HG02763 (cell line): ENCODE measurements around the gene PCNX3.

Experiments
- ATAC-seq: cut with Tn5 transposase; IDR thresholded peaks from one replicate; pipeline ENCODE4 v1.9.1; 2021; ENCODE audit warnings: mild to moderate bottlenecking, moderate library complexity; ENCODE audit not compliant: unreplicated experiment

Gene PCNX3

DNA sequence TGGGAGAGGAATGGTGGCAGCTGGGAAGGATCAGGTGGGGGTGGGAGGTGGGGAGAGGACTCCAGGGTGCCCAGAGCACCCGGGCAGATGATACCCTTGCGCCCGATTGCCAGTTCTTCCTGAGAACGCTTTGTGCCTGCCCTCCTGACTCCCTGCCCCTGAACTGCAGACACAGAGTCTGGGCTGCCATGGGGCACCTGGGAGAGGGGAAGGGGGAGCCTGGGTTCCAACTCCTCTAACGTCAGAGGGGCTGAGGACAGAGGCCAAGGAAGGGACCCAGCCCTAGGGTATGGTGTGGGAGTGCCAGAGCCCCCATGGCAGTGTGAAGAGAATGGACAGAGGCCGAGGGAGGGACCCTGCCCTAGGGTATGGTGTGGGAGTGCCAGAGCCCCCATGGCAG is 19.1 kb upstream of the PCNX3 start:
- no peak for ATAC-seq

DNA sequence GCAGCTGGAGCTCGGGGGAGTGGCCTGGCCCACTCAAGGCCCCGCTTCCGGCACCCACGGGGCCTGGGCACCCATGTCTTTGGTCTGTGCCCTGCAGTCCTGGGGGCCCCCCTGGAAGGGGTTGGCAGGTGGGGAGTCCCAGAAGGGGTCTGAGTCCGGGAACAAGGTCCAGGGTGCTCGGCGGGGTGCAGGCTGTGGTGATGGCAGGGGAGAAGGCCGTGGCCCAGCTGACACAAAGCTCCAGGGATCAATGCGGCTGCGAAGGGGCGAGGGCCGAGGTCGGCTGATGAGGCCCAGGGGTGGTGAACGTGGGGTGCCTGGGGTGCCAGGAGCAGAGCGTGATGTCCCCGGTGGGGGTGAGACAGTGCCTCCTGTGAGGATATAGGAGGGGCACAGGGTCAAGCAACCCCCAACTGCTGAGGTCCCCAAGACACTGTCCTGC is 17.3 kb upstream of the PCNX3 start:
- no peak for ATAC-seq

GRCh38 chr11:65599216-65599954 is 16.2 kb upstream of the PCNX3 start:
- no peak for ATAC-seq

- ATAC-seq: no peak
These were observed 15.7 kb upstream of the PCNX3 start for GRCh38 chr11:65599955-65600246.

DNA sequence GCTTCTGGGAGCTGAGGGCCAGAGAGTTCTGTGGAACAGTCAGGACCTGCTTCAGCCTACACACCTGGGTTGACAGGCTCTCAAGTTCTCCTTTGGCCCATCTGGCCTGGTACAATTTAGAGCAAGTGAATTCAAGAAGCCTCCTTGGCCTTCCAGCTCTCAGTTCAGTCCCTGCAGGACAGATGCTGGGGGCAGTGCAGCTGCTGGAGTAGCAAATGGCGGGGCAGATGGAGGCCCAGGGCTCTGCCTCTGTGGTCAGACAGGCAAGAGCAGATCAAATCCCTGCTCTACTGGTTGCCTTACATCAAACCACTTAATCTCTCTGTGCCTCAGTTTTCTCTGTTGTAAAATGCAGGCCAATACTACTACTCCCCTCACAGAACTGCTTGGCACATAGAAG is 11.3 kb upstream of the PCNX3 start:
- no peak for ATAC-seq

DNA sequence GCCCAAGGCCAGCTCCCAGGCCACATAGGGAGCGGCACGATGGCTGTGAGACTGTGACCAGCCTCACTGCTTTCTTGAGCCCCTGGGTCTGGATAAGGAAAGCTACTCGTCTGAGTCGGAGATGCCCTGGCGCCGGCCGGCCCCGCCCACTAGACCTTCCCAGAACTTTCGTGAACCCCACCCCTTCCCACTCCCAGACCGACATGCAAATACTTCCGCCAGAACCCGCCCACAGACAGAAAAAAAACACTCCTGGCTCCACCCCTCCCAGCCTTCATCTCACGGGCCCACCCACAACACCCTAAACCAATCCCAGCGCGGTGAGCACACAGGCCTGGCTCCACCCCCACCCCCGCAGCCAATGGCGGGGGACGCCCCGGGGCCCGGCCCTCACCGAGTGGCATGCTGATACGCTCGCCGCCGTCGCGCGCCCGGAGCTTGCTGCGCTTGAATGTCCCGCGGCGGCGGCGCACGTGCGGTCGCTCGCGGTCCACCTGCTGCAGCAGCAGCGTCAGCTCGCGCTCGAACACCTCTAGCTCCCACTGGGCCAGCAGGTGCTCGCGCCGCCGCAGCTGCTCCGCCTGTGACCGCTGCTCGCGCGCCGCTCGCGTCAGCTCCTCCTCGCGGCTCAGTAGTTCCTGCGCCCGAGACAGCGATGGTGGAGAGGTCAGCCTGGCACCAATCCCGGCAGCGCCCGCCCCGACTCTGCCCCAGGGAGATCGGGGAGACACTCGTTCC is 8.5 kb upstream of the PCNX3 start:
- no peak for ATAC-seq

DNA sequence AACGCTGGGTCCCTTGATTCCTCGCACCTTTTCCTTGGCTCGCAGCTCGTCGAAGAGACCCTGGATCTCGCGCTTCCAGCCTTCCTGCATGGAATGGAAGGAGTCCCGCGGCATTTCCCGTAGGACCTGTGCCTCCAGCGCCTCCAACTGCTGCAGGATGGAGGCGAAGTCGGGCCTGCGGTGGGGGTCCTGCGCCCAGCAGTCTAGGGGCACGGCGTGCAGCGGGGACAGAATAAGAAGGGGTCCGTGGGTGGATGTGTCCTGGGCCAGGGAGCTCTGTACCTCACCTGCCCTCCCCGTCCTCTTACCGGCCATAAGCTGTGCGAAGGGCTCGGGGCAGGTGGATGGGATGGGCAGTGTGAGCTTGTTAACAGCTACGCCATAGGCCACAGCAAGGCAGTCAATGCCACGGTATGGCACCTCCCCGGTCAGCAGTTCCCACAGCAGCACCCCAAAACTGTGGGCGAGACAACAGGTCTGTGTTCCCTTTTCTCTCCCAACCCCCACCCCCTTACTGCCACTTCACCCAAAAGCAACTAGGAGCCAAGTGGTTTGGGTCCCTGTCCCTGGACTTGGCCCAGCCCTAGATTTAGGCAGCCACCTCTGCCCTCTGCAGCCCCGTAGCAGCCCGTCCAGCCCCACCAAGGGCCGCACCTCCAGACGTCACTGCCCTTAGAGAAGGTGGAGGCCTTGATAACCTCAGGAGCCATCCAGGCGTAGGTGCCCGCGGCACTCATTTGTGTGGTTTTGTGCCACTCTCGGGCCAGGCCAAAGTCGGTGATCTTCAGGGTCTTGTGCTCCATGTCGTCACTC is 7.8 kb upstream of the PCNX3 start:
- ATAC-seq: no peak

GRCh38 chr11:65609229-65609628 is 6.3 kb upstream of the PCNX3 start:
- no peak for ATAC-seq

DNA sequence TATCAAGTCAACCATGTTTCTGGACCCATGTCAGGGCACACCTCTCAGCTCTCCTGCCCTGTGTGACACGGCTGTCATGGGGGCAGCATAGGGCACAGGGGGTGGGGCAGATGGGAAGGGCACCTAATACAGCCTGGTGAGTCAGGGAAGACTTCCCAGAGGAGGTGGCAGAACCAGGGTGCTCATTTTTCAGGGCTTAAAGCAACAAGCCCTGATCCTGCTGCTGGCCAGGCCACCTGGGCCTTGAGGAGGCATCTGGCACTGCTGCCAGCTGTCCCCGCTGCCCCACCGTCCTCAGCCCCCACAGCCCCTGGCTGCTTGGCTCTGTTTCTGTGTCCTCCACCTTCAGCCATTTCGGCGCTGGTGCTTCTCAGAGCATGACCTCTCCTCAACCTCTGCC is 5.9 kb upstream of the PCNX3 start:
- no peak for ATAC-seq

DNA sequence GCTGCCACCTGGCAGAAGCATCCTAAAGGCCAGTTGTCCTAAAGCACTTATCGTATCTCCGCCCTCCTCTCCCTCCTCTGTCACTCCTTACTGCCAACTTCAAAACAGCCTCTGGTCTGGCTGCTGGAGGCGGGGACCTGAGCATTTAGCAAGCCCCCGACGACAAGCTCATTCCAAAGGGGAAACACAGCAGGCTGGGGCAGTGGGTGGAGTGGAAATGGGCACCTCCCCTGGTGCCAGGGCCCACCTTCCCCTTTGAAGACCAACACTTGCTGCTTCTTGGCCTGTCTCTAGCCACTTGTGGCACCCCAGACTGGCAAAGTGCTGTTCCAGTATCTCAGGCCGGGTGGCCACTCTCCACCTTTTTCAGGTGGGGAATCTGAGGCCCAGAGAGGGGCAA is 5.2 kb upstream of the PCNX3 start:
- no peak for ATAC-seq

DNA sequence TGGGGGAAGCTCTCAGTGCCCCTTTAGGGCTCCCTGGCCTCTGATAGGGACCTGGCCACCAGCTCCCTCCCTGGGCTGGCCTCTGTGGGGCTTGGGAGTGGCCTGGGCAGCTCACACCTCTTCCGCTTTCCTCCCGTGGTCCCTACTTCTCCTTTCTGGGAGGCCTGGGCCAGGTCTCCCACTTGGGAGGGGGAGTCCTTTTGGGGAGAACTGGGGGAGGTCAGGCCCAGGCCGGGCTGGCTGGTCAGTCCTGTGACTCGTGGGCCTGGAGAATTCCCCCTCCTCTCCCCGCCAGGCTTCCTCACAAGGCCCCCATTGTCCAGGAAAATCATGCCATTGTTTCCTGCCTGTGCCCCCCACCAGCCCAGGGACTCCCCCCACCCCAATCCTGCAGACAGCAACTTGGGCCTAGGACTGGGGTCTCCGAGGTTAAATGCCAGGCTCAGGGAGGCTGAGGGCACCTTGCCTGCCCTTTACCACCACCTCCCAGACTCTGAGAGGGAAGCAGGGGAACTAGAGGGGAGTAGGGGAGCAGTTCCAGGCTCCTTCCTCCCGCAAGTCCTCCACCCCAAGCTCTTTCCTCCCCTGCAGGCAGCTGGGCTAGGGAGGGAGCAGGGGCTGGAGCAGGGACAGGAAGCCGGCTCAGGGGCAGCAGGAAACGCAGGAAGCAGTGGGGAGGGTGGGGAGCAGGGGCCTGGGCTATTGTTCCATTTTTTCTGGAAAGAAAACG is 4.4 kb upstream of the PCNX3 start:
- no peak for ATAC-seq

- ATAC-seq: no peak
These were observed 3.6 kb upstream of the PCNX3 start for GRCh38 chr11:65611758-65612603.

GRCh38 chr11:65612691-65613090 is 2.9 kb upstream of the PCNX3 start:
- ATAC-seq: no peak

GRCh38 chr11:65613091-65613928 is 2.3 kb upstream of the PCNX3 start:
- no peak for ATAC-seq

DNA sequence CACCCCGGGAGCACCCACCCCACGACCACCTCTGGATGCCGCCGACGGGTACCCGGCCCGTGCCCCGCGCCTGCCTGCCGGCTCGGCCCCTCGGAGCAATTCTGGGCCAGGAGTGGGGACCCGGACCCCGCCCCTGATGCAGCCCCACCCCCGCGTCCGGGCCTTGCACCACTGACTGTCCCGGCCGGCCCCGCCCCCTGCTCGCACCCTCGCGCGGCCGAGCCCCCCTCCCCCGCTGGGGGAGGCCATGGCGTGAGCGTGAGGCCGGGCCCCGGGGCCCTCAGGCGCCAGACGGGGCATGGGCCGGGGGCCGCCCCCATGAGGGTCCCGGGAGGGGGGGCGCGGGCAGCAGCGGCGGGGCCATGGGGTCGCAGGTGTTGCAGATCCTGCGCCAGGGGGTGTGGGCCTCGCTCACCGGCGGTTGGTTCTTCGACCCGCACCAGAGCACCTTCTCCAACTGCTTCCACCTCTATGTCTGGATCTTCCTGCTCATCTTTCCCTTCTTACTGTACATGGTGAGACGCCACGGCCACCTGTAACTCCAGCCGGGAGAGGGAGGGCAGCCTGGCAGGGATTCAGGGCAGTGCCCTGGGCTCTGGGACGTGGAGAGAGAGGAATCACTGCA is 486 bp downstream of the PCNX3 start:
- ATAC-seq: peak; percentile 8

DNA sequence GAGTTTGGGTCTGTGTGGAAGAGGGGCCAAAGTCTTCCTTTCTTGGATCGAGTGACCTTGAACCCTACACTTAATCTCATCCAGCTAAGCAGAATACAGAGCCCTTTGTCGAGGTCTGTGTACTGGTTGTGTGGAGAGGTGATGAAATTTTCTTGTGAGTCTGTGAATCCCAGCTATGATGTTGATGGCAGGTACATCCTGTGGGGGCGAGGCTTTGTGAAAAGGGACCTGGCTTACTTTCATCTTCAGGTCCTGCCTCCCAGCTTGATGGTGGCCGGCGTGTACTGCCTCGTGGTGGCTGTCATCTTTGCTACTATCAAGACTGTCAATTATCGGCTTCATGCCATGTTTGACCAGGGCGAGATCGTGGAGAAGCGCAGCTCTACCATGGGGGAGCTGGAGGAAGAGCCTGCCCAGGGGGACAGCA is 1.0 kb downstream of the PCNX3 start:
- ATAC-seq: no peak

GRCh38 chr11:65617136-65617850 is 1.7 kb downstream of the PCNX3 start:
- no peak for ATAC-seq
